ENCODE data around the gene CALD1.
"Not testable (repeated sequence)": the region's sequence is repeated elsewhere in the genome, so short reads cannot be mapped to it uniquely, and the experiment has no call there.

Gene CALD1

GRCh38 chr7:134963036-134963435, 183.6 kb downstream of the CALD1 start:
- DNase-seq = peak; percentile 59

- no peak for DNase-seq
These were observed 187.3 kb downstream of the CALD1 start for GRCh38 chr7:134966691-134967090.

GRCh38 chr7:134968110-134968509, 188.7 kb downstream of the CALD1 start:
- no peak for DNase-seq

GRCh38 chr7:134981645-134982044, 202.2 kb downstream of the CALD1 start:
- not testable (repeated sequence) for DNase-seq

- DNase-seq = no peak
These were observed 206.5 kb downstream of the CALD1 start for GRCh38 chr7:134985894-134986362.

GRCh38 chr7:134986363-134987251, 207.2 kb downstream of the CALD1 start, which contains the start of gene AGBL3:
Gene AGBL3 (plus strand): TSS chr7:134986508. CDS start chr7:134987934, 1,426 bp downstream.
- DNase-seq = peak; percentile 97

GRCh38 chr7:134988161-134988560, 208.7 kb downstream of the CALD1 start:
- DNase-seq = no peak

GRCh38 chr7:134991469-134992339, 212.3 kb downstream of the CALD1 start:
- no peak for DNase-seq

- no peak for DNase-seq
These were observed 213.3 kb downstream of the CALD1 start for GRCh38 chr7:134992626-134993179.

- DNase-seq = no peak
These were observed 214.5 kb downstream of the CALD1 start for GRCh38 chr7:134993877-134994456.

GRCh38 chr7:134995239-134996096, 216.0 kb downstream of the CALD1 start:
- DNase-seq = peak; percentile 18

- DNase-seq = peak; percentile 20
These were observed 216.7 kb downstream of the CALD1 start for GRCh38 chr7:134996097-134996550.

GRCh38 chr7:134997214-134997885, 217.9 kb downstream of the CALD1 start:
- no peak for DNase-seq

GRCh38 chr7:134999136-134999535, 219.7 kb downstream of the CALD1 start:
- no peak for DNase-seq

- DNase-seq = no peak
These were observed 222.1 kb downstream of the CALD1 start for GRCh38 chr7:135001390-135002165.

- DNase-seq = no peak
These were observed 232.8 kb downstream of the CALD1 start for GRCh38 chr7:135012229-135012628.

All from femur (tissue), 1 donor.